Trophoblast cell (in vitro differentiated cells and primary cell): ENCODE data around the gene SH3YL1.

Source experiments
- DNase-seq, 2 donors: peaks; one replicate each; pipeline ENCODE4 v3.0.0-alpha.2; 2016
- H2AFZ ChIP-seq: 2 replicates; pipeline ENCODE4 v1.6.1; 2013; ENCODE audit warnings: low read length, moderate library complexity, mild to moderate bottlenecking; ENCODE audit not compliant: insufficient read depth, poor library complexity
- H2AK5ac ChIP-seq: 2 replicates; pipeline ENCODE4 v1.6.1; 2013; ENCODE audit warnings: mild to moderate bottlenecking, low read length
- H2BK120ac ChIP-seq: 2 replicates; pipeline ENCODE4 v1.6.1; 2013; ENCODE audit warnings: low read length, mild to moderate bottlenecking, moderate library complexity; ENCODE audit not compliant: insufficient read depth, poor library complexity
- H2BK12ac ChIP-seq: 2 replicates; pipeline ENCODE4 v1.6.1; 2013; ENCODE audit warnings: mild to moderate bottlenecking, low read length, moderate library complexity
- H2BK5ac ChIP-seq: 2 replicates; pipeline ENCODE4 v1.6.1; 2013; ENCODE audit warnings: low read length, low read depth, moderate library complexity, mild to moderate bottlenecking; ENCODE audit not compliant: poor library complexity
- H3K14ac ChIP-seq: 2 replicates; pipeline ENCODE4 v1.6.1; 2013; ENCODE audit warnings: mild to moderate bottlenecking, low read length
- H3K18ac ChIP-seq: 2 replicates; pipeline ENCODE4 v1.6.1; 2013; ENCODE audit warnings: mild to moderate bottlenecking, low read length
- H3K23ac ChIP-seq: 2 replicates; pipeline ENCODE4 v1.6.1; 2013; ENCODE audit warnings: low read length
- H3K27ac ChIP-seq: 2 replicates; pipeline ENCODE4 v1.5.1; 2013; ENCODE audit warnings: low read depth, mild to moderate bottlenecking, inconsistent platforms, low read length, moderate library complexity
- H3K27me3 ChIP-seq: 2 replicates; pipeline ENCODE4 v1.6.1; 2013; ENCODE audit warnings: inconsistent platforms, mild to moderate bottlenecking, low read length, moderate library complexity; ENCODE audit not compliant: insufficient read depth
- H3K36me3 ChIP-seq, 2 experiments: 1 replicate in 1 of 2; 2 replicates in 1 of 2; pipeline ENCODE4 v1.6.1; 2013; ENCODE audit warnings: low read length in 2 of 2, mild to moderate bottlenecking in 2 of 2, moderate library complexity in 1 of 2; ENCODE audit not compliant: insufficient read depth in 2 of 2, control insufficient read depth in 1 of 2
- H3K4ac ChIP-seq: 2 replicates; pipeline ENCODE4 v1.6.1; 2013; ENCODE audit warnings: low read depth, mild to moderate bottlenecking, low read length, moderate library complexity
- H3K4me1 ChIP-seq, 2 experiments: 1 replicate in 1 of 2; 2 replicates in 1 of 2; pipeline ENCODE4 v1.6.1; 2013; ENCODE audit warnings: low read length in 2 of 2, mild to moderate bottlenecking in 2 of 2, moderate library complexity in 1 of 2; ENCODE audit not compliant: insufficient read depth in 2 of 2, control insufficient read depth in 1 of 2
- H3K4me2 ChIP-seq: 2 replicates; pipeline ENCODE4 v1.6.1; 2013; ENCODE audit warnings: inconsistent platforms, mild to moderate bottlenecking, low read length, moderate library complexity
- H3K4me3 ChIP-seq: 2 replicates; pipeline ENCODE4 v1.5.1; 2013; ENCODE audit warnings: mild to moderate bottlenecking, low read depth, low read length, inconsistent platforms
- H3K79me1 ChIP-seq: one replicate; pipeline ENCODE4 v1.6.1; 2013; ENCODE audit warnings: low read length
- H3K79me2 ChIP-seq: 2 replicates; pipeline ENCODE4 v1.6.1; 2013; ENCODE audit warnings: low read length, mild to moderate bottlenecking; ENCODE audit not compliant: control insufficient read depth, insufficient read depth, poor library complexity
- H3K9ac ChIP-seq: 2 replicates; pipeline ENCODE4 v1.6.1; 2013; ENCODE audit warnings: mild to moderate bottlenecking, low read length
- H3K9me3 ChIP-seq: 2 replicates; pipeline ENCODE4 v1.6.1; 2013; ENCODE audit warnings: low read depth, mild to moderate bottlenecking, control low read depth, inconsistent platforms, low read length; ENCODE audit not compliant: insufficient read depth
- H4K12ac ChIP-seq: 2 replicates; pipeline ENCODE4 v1.6.1; 2013; ENCODE audit warnings: low read depth, mild to moderate bottlenecking, low read length, moderate library complexity
- H4K8ac ChIP-seq: 2 replicates; pipeline ENCODE4 v1.6.1; 2013; ENCODE audit warnings: low read depth, mild to moderate bottlenecking, low read length, moderate library complexity
- H4K91ac ChIP-seq: one replicate; pipeline ENCODE4 v1.6.1; 2013; ENCODE audit warnings: low read depth, mild to moderate bottlenecking, low read length, moderate library complexity
- WGBS: extraction: QIAGEN DNeasy Blood & Tissue Kit; methylation state at CpG from one replicate; pipeline ENCODE4 v1.1.7; 2013; ENCODE audit warnings: missing lambda C conversion rate; ENCODE audit not compliant: insufficient read length, insufficient coverage; ENCODE audit errors: extremely low coverage; 5-methylcytosine and 5-hydroxymethylcytosine counted together

SH3YL1 gene

GRCh38 chr2:201648-202433 lies 62.0 kb downstream of the SH3YL1 start:
- no peaks in the 10 kb centered on the region for H3K9me3 ChIP-seq
- H4K8ac ChIP-seq: no peak overlapping the region
- H3K36me3 ChIP-seq: no peaks in the 10 kb centered on the region
- H3K27ac ChIP-seq: no peak overlapping the region
- H3K4me3 ChIP-seq: no peak overlapping the region
- H3K4me1 ChIP-seq: no peaks in the 10 kb centered on the region
- H4K91ac ChIP-seq: no peak overlapping the region
- H2BK120ac ChIP-seq: no peak overlapping the region
- no peak overlapping the region for H3K23ac ChIP-seq
- no peak overlapping the region for H3K14ac ChIP-seq
- no peak overlapping the region for H3K4ac ChIP-seq
- WGBS: no CpG with 5 or more reads among the region's 9 CpGs
- no peak overlapping the region for H2BK5ac ChIP-seq
- no peaks in the 10 kb centered on the region for H3K79me2 ChIP-seq
- H3K79me1 ChIP-seq: no peaks in the 10 kb centered on the region
- no peak overlapping the region for H3K4me2 ChIP-seq
- H3K9ac ChIP-seq: no peak overlapping the region
- no peak for DNase-seq
- H4K12ac ChIP-seq: no peak overlapping the region
- H3K27me3 ChIP-seq: no peaks in the 10 kb centered on the region
- H2BK12ac ChIP-seq: no peak overlapping the region
- no peak overlapping the region for H2AK5ac ChIP-seq
- no peak overlapping the region for H2AFZ ChIP-seq
- no peak overlapping the region for H3K18ac ChIP-seq

GRCh38 chr2:199041-199966 lies 64.5 kb downstream of the SH3YL1 start:
- Histone ChIP-seq H2BK12ac (no peak overlapping the region), H4K8ac (no peak overlapping the region), H4K91ac (no peak overlapping the region)

GRCh38 chr2:196406-196805 lies 67.4 kb downstream of the SH3YL1 start:
- H3K18ac ChIP-seq: no peak overlapping the region
- no peaks in the 10 kb centered on the region for H3K27me3 ChIP-seq
- peaks cover 2 to 3% of the 10 kb centered on the region in 2 experiments for H3K4me1 ChIP-seq
- H3K4ac ChIP-seq: no peak overlapping the region
- H2BK120ac ChIP-seq: no peak overlapping the region
- no peak overlapping the region for H3K4me2 ChIP-seq
- no peak overlapping the region for H2BK5ac ChIP-seq
- no peak overlapping the region for H3K23ac ChIP-seq
- H4K12ac ChIP-seq: no peak overlapping the region
- H3K36me3 ChIP-seq: no peaks in the 10 kb centered on the region
- H3K9ac ChIP-seq: no peak overlapping the region
- no CpG with 5 or more reads among the region's 5 CpGs for WGBS
- peaks cover 3% of the 10 kb centered on the region for H3K79me1 ChIP-seq
- no peak overlapping the region for H4K91ac ChIP-seq
- H3K27ac ChIP-seq: no peak overlapping the region
- no peak overlapping the region for H2AK5ac ChIP-seq
- H3K4me3 ChIP-seq: no peak overlapping the region
- no peak overlapping the region for H2AFZ ChIP-seq
- no peak overlapping the region for H3K14ac ChIP-seq
- H3K9me3 ChIP-seq: peaks cover 3% of the 10 kb centered on the region
- no peak for DNase-seq
- no peak overlapping the region for H4K8ac ChIP-seq
- no peak overlapping the region for H2BK12ac ChIP-seq
- no peaks in the 10 kb centered on the region for H3K79me2 ChIP-seq

More at GRCh38 chr2:199041-199966, 64.5 kb downstream of the SH3YL1 start:
- H3K18ac ChIP-seq: no peak overlapping the region
- H2BK120ac ChIP-seq: no peak overlapping the region
- no peak overlapping the region for H3K23ac ChIP-seq
- no CpG with 5 or more reads among the region's 22 CpGs for WGBS
- H3K4me2 ChIP-seq: no peak overlapping the region
- no peak overlapping the region for H3K27ac ChIP-seq
- H3K79me1 ChIP-seq: no peaks in the 10 kb centered on the region
- no peak overlapping the region for H2BK5ac ChIP-seq
- no peaks in the 10 kb centered on the region for H3K9me3 ChIP-seq
- no peak overlapping the region for H2AK5ac ChIP-seq
- no peak overlapping the region for H2AFZ ChIP-seq
- H3K9ac ChIP-seq: no peak overlapping the region
- H3K36me3 ChIP-seq: no peaks in the 10 kb centered on the region
- H3K4me1 ChIP-seq: peaks cover 2 to 3% of the 10 kb centered on the region in 2 experiments
- H3K4me3 ChIP-seq: no peak overlapping the region
- no peaks in the 10 kb centered on the region for H3K79me2 ChIP-seq
- H3K27me3 ChIP-seq: no peaks in the 10 kb centered on the region
- H3K14ac ChIP-seq: no peak overlapping the region
- no peak for DNase-seq
- H3K4ac ChIP-seq: no peak overlapping the region
- no peak overlapping the region for H4K12ac ChIP-seq

GRCh38 chr2:195932-196331 lies 67.9 kb downstream of the SH3YL1 start:
- Histone ChIP-seq H2BK5ac (no peak overlapping the region), H3K27ac (no peak overlapping the region)

More at GRCh38 chr2:195932-196331, 67.9 kb downstream of the SH3YL1 start:
- Histone ChIP-seq H3K4me1 (peaks cover 2 to 3% of the 10 kb centered on the region in 2 experiments), H3K14ac (no peak overlapping the region), H3K79me1 (peaks cover 3% of the 10 kb centered on the region), H3K4me3 (no peak overlapping the region), H3K36me3 (no peaks in the 10 kb centered on the region), H4K12ac (no peak overlapping the region), H3K4me2 (no peak overlapping the region), H3K9ac (no peak overlapping the region), H2BK120ac (no peak overlapping the region), H4K8ac (no peak overlapping the region), H2AK5ac (no peak overlapping the region), H3K18ac (no peak overlapping the region), H3K9me3 (peaks cover 6% of the 10 kb centered on the region), H3K4ac (no peak overlapping the region), H2AFZ (no peak overlapping the region), H3K79me2 (no peaks in the 10 kb centered on the region), H2BK12ac (no peak overlapping the region), H4K91ac (no peak overlapping the region), H3K27me3 (no peaks in the 10 kb centered on the region), H3K23ac (no peak overlapping the region)
- no CpG with 5 or more reads among the region's 7 CpGs for WGBS
- DNase-seq: no peak
